ENCODE results near the gene PCDHB7.
"Not testable (repeated sequence)": the region's sequence is repeated elsewhere in the genome, so short reads cannot be mapped to it uniquely, and the experiment has no call there.

PCDHB7 gene

DNA sequence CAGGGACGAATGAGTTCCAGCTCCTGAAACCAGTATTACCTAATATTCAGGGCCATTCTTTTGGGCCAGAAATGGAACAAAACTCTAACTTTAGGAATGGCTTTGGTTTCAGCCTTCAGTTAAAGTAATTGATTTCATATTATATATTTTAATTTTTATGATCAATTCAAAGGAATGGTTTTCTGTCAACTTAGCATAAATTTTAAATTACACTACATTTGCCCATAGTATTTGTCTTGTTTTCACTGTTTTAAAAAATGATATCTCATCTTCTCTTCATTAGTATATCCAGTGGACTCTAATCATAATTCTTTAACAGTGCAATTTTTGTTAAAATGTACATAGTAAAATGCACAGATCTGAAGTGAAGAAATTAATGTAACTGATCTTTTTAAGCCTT is 7.9 kb downstream of the PCDHB7 start:
- no peak for DNase-seq (ENCODE audit: low spot score)

DNA sequence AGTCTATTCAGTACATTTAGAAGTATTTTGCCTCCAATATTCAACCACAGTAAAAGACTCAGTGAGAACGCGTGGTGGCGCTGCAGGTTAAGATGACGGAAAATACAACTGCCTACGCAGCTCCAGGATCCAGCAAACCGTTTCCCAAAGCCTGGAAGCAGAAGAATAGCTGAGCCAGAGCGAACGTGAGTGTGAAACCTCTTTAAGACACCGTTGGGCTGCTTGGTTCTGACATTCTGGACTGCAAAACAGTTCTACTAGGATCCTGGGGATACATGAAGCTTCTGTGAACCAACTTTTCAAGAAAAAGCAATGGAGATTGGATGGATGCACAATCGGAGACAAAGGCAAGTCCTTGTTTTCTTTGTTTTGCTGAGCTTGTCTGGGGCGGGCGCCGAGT is 9.8 kb downstream of the PCDHB7 start, which contains the start of gene PCDHB16:
Gene PCDHB16 (plus strand): TSS at position 140 of the 400 bp plus-strand sequence. CDS start 173 bp downstream, at position 313.
- peak; percentile 67 for DNase-seq (ENCODE audit: low spot score)

DNA sequence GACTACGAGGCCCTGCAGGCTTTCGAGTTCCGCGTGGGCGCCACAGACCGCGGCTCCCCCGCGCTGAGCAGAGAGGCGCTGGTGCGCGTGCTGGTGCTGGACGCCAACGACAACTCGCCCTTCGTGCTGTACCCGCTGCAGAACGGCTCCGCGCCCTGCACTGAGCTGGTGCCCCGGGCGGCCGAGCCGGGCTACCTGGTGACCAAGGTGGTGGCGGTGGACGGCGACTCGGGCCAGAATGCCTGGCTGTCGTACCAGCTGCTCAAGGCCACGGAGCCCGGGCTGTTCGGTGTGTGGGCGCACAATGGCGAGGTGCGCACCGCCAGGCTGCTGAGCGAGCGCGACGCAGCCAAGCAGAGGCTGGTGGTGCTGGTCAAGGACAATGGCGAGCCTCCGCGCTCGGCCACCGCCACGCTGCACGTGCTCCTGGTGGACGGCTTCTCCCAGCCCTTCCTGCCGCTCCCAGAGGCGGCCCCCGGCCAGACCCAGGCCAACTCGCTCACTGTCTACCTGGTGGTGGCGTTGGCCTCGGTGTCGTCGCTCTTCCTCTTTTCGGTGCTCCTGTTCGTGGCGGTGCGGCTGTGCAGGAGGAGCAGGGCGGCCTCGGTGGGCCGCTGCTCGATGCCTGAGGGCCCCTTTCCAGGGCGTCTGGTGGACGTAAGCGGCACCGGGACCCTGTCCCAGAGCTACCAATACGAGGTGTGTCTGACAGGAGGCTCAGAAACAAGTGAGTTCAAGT is 11.8 kb downstream of the PCDHB7 start:
- not testable (repeated sequence) for DNase-seq (ENCODE audit: low spot score)

DNA sequence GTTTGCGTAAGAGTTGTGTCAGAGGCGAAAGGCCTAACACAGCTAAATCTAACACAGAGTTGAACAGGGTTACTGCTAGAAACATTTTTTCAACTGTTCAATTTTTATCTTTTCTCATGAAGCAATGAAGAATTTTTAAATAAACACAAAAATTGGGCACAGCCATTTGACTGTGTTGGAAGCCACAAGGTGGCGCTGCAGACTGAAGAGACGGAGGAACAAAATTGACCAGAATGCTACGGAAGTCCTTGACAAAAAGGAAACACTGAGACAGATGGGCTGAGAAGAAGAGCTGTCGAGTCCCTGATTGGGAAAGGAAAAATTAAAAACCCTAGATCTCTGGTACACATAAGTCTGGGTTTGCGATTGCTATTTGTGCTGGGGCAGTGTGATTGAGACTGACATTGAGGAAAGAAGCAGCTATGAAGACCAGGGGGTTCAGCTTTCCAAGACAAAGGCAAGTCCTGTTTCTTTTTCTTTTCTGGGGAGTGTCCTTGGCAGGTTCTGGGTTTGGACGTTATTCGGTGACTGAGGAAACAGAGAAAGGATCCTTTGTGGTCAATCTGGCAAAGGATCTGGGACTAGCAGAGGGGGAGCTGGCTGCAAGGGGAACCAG is 14.6 kb downstream of the PCDHB7 start, which contains the start of gene PCDHB9:
Gene PCDHB9 (plus strand): TSS at position 265 of the 616 bp plus-strand sequence. CDS start 158 bp downstream, at position 423.
- DNase-seq (ENCODE audit: low spot score): peak; percentile 51

DNA sequence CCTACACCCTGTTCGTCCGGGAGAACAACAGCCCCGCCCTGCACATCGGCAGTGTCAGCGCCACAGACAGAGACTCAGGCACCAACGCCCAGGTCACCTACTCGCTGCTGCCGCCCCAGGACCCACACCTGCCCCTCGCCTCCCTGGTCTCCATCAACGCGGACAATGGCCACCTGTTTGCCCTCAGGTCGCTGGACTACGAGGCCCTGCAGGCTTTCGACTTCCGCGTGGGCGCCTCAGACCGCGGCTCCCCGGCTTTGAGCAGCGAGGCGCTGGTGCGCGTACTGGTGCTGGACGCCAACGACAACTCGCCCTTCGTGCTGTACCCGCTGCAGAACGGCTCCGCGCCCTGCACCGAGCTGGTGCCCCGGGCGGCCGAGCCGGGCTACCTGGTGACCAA is 16.2 kb downstream of the PCDHB7 start:
- not testable (repeated sequence) for DNase-seq (ENCODE audit: low spot score)

DNA sequence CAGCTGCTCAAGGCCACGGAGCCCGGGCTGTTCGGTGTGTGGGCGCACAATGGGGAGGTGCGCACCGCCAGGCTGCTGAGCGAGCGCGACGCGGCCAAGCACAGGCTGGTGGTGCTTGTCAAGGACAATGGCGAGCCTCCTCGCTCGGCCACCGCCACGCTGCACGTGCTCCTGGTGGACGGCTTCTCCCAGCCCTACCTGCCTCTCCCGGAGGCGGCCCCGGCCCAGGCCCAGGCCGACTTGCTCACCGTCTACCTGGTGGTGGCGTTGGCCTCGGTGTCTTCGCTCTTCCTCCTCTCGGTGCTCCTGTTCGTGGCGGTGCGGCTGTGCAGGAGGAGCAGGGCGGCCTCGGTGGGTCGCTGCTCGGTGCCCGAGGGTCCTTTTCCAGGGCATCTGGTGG is 16.7 kb downstream of the PCDHB7 start:
- not testable (repeated sequence) for DNase-seq (ENCODE audit: low spot score)

DNA sequence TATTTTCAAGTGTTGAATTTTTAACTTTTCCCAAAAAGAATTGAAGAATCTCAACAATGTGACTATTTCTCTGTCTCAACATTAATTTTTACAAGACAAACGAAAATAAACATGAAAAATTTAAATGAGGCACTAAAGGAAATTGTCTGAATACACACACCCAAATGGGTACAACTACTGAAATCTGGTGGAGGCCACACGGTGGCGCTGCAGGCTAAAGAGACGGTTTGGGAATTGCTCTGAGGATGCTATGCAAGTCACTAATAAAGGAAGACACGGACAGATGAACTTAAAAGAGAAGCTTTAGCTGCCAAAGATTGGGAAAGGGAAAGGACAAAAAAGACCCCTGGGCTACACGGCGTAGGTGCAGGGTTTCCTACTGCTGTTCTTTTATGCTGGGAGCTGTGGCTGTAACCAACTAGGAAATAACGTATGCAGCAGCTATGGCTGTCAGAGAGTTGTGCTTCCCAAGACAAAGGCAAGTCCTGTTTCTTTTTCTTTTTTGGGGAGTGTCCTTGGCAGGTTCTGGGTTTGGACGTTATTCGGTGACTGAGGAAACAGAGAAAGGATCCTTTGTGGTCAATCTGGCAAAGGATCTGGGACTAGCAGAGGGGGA is 19.8 kb downstream of the PCDHB7 start, which contains the start of gene PCDHB10:
Gene PCDHB10 (plus strand): TSS at position 244 of the 616 bp plus-strand sequence. CDS start 200 bp downstream, at position 444.
- DNase-seq (ENCODE audit: low spot score): peak; percentile 58

DNA sequence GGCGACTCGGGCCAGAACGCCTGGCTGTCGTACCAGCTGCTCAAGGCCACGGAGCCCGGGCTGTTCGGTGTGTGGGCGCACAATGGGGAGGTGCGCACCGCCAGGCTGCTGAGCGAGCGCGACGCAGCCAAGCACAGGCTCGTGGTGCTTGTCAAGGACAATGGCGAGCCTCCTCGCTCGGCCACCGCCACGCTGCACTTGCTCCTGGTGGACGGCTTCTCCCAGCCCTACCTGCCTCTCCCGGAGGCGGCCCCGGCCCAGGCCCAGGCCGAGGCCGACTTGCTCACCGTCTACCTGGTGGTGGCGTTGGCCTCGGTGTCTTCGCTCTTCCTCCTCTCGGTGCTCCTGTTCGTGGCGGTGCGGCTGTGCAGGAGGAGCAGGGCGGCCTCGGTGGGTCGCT is 21.9 kb downstream of the PCDHB7 start:
- DNase-seq (ENCODE audit: low spot score): not testable (repeated sequence)

DNA sequence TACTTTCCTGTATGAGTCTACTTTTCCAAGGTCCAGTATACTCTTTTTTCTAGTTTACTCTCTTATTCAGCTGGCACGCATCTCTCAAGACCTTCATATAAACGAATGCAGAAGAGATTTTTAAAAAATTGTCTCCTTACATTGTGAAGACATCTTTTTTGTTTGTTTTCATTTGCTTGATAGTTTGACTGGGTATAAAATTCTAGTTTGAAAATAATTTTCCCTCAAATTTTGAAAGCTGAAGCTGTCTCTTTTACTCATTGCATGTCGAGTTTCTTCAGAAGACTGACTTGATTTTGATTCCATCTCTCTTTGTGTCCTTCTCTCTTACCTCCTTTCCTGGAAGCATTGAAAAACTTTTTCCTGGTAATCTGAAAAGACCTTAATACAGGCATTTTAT is 23.9 kb downstream of the PCDHB7 start:
- no peak for DNase-seq (ENCODE audit: low spot score)

DNA sequence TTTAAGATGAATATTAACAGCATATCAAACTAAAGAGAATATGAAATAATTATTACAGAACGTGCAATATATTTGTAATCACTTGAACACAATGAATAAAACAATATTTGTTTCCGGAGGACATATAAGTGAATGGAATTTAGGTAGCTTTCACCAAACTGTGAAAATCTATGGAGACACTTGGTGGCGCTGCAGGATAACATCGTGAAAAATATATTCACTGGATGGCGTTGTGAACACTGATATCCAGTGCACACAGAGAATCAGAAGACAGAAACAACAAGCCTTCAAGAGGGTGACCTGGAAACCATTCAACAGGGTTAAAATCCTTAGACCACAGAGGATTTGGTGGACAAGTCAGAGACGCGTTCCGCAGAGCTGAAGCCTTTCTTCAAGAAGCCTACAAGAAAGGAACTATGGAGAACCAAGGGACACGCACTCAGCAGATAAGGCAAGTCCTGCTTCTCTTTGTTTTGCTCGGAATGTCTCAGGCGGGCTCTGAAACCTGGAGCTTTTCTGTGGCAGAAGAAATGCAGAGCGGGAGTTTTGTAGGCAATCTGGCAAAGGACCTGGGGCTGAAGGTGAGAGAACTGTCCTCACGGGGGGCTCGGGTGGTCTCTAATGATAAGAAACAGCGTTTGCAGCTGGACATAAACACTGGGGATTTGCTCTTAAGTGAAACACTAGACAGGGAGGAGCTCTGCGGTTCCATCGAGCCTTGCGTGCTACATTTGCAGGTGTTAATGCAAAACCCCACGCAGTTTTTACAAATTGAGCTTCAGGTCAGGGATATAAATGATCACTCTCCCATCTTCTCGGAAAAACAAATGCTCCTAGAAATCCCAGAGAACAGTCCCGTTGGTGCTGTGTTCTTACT is 27.2 kb downstream of the PCDHB7 start, which contains the start of gene PCDHB11:
Gene PCDHB11 (plus strand): TSS at position 269 of the 877 bp plus-strand sequence. CDS start 148 bp downstream, at position 417.
- peak; percentile 13 for DNase-seq (ENCODE audit: low spot score)

DNA sequence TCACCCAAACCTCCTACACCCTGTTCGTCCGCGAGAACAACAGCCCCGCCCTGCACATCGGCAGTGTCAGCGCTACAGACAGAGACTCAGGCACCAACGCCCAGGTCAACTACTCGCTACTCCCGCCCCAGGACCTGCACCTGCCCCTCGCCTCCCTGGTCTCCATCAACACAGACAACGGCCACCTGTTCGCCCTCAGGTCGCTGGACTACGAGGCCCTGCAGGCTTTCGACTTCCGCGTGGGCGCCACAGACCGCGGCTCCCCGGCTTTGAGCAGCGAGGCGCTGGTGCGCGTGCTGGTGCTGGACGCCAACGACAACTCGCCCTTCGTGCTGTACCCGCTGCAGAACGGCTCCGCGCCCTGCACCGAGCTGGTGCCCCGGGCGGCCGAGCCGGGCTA is 28.7 kb downstream of the PCDHB7 start:
- not testable (repeated sequence) for DNase-seq (ENCODE audit: low spot score)

DNA sequence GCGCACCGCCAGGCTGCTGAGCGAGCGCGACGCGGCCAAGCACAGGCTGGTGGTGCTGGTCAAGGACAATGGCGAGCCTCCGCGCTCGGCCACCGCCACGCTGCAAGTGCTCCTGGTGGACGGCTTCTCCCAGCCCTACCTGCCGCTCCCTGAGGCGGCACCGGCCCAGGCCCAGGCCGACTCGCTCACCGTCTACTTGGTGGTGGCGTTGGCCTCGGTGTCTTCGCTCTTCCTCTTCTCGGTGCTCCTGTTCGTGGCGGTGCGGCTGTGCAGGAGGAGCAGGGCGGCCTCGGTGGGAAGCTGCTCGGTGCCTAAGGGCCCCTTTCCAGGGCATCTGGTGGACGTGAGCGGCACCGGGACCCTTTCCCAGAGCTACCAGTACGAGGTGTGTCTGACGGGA is 29.2 kb downstream of the PCDHB7 start:
- DNase-seq (ENCODE audit: low spot score): not testable (repeated sequence)

DNA sequence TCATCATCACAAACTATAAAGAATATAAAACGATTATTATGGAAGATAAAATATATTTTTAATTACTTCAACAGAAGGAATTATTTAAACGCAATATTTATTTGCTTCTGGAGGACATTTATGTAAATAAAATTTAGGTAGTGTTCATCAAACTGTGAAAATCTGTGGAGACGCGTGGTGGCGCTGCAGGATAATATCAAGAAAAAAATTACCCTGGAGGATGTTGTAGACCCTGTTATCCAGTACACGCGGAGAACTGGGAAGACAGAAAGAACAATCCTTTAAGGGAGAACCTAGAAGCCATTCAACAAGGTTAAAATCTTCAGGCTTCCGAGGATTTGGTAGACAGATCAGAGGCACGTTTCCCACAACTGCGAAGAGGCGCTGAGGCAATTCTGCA is 36.0 kb downstream of the PCDHB7 start, which contains the start of gene PCDHB12:
Gene PCDHB12 (plus strand): TSS at position 242 of the 400 bp plus-strand sequence. CDS start 189 bp downstream, outside the sequence.
- peak; percentile 33 for DNase-seq (ENCODE audit: low spot score)

DNA sequence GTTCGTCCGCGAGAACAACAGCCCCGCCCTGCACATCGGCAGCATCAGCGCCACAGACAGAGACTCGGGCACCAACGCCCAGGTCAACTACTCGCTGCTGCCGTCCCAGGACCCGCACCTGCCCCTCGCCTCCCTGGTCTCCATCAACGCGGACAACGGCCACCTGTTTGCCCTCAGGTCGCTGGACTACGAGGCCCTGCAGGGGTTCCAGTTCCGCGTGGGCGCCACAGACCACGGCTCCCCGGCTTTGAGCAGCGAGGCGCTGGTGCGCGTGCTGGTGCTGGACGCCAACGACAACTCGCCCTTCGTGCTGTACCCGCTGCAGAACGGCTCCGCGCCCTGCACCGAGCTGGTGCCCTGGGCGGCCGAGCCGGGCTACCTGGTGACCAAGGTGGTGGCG is 37.8 kb downstream of the PCDHB7 start:
- DNase-seq (ENCODE audit: low spot score): not testable (repeated sequence)

DNA sequence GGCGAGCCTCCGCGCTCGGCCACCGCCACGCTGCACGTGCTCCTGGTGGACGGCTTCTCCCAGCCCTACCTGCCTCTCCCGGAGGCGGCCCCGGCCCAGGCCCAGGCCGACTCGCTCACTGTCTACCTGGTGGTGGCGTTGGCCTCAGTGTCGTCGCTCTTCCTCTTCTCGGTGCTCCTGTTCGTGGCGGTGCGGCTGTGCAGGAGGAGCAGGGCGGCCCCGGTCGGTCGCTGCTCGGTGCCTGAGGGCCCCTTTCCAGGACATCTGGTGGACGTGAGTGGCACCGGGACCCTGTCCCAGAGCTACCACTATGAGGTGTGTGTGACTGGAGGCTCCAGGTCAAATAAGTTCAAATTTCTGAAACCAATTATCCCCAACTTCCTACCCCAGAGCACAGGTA is 38.4 kb downstream of the PCDHB7 start:
- DNase-seq (ENCODE audit: low spot score): not testable (repeated sequence)

DNA sequence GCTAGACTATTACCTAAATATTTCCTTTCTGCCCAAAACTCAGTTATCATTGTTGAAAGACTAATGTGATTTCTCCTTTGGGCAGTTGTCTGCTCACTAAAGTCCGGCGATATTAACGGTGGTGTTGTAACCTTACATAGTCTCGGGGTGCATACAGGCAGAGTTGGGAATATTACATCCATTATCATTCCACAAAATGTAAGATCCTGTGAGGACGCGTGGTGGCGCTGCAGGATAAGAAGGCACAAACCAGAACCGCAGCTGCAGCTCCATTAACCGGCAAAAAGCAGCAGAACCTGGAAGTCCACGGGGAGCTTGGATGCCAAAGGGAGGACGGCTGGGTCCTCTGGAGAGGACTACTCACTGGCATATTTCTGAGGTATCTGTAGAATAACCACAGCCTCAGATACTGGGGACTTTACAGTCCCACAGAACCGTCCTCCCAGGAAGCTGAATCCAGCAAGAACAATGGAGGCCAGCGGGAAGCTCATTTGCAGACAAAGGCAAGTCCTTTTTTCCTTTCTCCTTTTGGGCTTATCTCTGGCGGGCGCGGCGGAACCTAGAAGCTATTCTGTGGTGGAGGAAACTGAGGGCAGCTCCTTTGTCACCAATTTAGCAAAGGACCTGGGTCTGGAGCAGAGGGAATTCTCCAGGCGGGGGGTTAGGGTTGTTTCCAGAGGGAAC is 41.4 kb downstream of the PCDHB7 start, which contains the start of gene PCDHB13:
Gene PCDHB13 (plus strand): TSS at position 264 of the 684 bp plus-strand sequence. CDS start 205 bp downstream, at position 469.
- peak; percentile 44 for DNase-seq (ENCODE audit: low spot score)

DNA sequence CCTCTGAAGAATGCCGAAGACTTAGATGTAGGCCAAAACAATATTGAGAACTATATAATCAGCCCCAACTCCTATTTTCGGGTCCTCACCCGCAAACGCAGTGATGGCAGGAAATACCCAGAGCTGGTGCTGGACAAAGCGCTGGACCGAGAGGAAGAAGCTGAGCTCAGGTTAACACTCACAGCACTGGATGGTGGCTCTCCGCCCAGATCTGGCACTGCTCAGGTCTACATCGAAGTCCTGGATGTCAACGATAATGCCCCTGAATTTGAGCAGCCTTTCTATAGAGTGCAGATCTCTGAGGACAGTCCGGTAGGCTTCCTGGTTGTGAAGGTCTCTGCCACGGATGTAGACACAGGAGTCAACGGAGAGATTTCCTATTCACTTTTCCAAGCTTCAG is 42.1 kb downstream of the PCDHB7 start:
- DNase-seq (ENCODE audit: low spot score): not testable (repeated sequence)

DNA sequence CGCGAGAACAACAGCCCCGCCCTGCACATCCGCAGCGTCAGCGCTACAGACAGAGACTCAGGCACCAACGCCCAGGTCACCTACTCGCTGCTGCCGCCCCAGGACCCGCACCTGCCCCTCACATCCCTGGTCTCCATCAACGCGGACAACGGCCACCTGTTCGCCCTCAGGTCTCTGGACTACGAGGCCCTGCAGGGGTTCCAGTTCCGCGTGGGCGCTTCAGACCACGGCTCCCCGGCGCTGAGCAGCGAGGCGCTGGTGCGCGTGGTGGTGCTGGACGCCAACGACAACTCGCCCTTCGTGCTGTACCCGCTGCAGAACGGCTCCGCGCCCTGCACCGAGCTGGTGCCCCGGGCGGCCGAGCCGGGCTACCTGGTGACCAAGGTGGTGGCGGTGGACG is 43.1 kb downstream of the PCDHB7 start:
- DNase-seq (ENCODE audit: low spot score): not testable (repeated sequence)

DNA sequence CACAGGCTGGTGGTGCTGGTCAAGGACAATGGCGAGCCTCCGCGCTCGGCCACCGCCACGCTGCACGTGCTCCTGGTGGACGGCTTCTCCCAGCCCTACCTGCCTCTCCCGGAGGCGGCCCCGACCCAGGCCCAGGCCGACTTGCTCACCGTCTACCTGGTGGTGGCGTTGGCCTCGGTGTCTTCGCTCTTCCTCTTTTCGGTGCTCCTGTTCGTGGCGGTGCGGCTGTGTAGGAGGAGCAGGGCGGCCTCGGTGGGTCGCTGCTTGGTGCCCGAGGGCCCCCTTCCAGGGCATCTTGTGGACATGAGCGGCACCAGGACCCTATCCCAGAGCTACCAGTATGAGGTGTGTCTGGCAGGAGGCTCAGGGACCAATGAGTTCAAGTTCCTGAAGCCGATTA is 43.6 kb downstream of the PCDHB7 start:
- DNase-seq (ENCODE audit: low spot score): not testable (repeated sequence)

DNA sequence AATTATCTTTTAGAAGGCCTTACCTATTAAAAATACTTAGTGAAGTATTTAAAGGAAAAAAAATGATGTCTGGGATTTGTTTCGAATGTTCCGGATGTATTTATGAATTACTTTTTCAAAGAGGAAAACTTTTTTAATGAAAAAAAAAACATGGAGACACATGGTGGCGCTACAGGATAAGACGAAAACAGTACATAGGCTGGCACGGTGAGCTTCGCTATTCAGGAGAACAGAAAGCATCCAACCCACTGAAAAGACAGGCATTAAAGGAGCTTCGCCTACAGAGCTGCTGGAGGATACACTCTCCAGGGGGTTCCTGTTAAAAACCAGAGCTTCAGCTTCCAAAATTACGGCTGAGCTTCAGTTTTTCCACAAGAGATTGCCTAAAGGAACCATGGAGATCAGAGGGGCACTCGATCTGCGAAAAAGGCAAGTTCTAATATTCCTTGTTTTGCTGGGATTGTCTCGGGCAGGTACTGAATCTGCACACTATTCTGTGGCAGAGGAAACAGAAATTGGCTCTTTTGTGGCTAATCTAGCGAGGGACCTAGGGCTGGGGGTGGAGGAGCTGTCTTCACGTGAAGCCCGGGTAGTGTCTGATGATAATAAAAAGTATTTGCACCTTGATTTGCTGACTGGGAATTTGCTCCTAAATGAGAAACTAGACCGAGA is 50.8 kb downstream of the PCDHB7 start, which contains the start of gene PCDHB14:
Gene PCDHB14 (plus strand): TSS at position 232 of the 672 bp plus-strand sequence. CDS start 163 bp downstream, at position 395.
- peak; percentile 54 for DNase-seq (ENCODE audit: low spot score)

All from GM03348 (cell line).